GM12873 (cell line): ENCODE results near the gene RNF26.

Experiments used
- TF ChIP-seq, protein P1 (sequence below): IDR thresholded peaks from 2 replicates; pipeline ENCODE4 v1.5.1; 2012; ENCODE audit warnings: low read depth, mild to moderate bottlenecking, moderate library complexity, low read length, control low read depth; ENCODE audit not compliant: insufficient read depth; ENCODE audit errors: missing control alignments

RNF26 gene

DNA sequence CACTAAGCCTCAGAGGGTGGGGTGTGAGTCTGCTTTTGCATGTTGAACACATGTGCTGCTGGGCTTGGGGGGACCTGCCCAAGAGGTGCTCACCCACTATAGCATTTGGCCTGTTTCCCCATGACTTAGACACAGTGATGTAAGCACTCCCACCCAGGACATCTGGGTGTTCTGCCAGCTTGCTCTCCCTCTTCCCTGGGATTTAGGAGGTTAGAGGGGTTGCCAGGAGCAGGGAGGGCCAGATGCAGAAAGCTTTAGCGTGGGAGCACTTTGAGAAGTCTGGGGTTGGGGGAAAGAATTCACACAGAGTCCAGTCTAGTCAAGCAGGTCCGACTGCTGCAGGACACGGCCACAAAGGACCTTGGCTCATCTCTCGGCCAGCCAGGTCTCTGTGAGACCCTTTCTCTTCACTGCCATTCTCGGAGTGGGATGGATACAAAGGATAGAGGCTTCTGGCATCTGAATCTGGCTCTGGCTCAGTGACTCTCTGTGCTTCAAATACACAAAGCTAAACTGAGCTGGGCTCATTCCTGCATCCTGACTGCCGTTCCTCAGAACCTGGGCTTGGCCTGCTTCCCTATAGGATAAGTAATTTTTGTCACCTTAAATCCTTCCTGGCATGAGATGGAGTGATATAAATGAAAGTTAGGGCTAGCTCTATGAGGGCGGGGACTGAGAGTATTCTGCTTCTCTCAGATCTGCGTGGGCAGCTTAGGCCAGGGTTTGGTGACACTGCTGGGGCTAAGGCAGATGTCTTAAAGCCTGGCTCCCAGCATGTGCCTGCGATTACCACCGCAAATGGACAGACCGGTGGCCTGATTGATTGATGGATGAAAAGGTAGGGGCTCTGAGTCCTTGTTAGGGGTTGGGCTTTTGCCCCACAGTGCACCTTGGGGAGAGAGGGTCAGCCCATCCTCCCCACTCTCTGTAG is 32.6 kb downstream of the RNF26 start:
- TF ChIP-seq, protein P1, sequence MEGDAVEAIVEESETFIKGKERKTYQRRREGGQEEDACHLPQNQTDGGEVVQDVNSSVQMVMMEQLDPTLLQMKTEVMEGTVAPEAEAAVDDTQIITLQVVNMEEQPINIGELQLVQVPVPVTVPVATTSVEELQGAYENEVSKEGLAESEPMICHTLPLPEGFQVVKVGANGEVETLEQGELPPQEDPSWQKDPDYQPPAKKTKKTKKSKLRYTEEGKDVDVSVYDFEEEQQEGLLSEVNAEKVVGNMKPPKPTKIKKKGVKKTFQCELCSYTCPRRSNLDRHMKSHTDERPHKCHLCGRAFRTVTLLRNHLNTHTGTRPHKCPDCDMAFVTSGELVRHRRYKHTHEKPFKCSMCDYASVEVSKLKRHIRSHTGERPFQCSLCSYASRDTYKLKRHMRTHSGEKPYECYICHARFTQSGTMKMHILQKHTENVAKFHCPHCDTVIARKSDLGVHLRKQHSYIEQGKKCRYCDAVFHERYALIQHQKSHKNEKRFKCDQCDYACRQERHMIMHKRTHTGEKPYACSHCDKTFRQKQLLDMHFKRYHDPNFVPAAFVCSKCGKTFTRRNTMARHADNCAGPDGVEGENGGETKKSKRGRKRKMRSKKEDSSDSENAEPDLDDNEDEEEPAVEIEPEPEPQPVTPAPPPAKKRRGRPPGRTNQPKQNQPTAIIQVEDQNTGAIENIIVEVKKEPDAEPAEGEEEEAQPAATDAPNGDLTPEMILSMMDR: no peak

GRCh38 chr11:119367661-119368120 is 33.4 kb downstream of the RNF26 start:
- TF ChIP-seq, protein P1: no peak

- TF ChIP-seq, protein P1: no peak
These were observed 34.1 kb downstream of the RNF26 start for GRCh38 chr11:119368121-119369034.

DNA sequence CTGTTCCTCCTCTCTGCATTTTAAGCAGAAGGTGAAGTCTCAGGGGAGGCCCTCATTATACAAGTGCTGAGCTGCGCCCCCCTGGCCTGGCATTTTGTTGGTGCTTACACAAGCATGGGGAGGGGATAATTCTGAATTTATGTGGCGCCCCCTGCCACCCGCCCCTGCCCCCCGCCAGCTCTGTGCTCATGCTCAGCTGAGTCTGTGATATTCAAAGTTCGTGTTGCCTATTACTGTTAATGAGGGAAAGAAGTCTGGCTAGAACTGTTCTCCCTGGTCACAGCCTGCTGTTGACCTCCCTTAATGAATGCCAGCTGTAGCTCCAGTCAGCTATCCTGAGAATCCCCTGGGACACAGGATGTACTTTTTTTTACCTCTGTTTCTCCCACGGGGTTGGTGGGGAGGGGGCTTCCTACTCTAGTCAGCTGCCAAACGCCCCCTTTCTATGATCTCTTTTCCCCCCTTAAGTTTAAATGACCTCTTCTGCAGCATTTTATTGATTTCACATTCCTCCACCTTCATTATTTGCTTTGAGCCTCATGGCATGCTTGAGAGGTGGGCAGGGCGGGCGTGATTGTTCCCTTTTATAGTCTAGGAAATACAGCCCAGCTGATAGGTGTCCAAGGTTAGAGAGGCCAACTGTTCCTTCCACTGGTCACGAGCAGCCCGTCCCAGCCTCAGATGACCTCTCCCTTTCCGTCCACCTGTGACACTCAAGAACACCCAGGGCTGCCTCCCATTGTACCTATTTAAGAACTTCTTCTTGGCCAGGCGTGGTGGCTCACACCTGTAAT is 35.0 kb downstream of the RNF26 start:
- TF ChIP-seq, protein P1: no peak

DNA sequence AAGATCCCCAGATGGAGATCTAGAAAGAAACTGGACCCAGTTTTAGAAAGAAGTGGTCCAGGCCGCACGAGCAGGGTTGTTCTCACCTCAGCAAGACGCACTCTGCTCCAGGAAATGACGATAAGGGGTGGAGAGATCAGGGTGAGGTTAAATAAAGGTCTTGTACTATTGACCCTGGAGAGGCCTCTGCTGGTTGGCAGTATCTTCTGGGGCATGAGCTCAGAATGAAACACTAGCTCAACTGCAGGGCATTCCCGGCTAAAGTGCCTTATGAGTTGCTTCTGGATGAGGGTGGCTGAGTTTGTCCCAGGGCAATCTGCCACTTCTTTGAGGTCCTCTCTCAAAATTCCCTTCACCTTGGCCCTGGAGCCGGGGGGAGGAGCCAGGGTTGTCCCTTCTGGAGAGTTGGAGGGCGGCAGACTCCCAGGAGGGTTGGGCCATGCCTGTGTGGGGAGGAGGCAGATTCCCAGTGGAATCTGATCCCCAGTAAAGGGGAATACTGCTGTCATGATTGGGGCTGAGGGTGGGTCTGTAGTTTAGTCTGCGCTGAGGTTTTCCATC is 36.2 kb downstream of the RNF26 start:
- TF ChIP-seq, protein P1: no peak

DNA sequence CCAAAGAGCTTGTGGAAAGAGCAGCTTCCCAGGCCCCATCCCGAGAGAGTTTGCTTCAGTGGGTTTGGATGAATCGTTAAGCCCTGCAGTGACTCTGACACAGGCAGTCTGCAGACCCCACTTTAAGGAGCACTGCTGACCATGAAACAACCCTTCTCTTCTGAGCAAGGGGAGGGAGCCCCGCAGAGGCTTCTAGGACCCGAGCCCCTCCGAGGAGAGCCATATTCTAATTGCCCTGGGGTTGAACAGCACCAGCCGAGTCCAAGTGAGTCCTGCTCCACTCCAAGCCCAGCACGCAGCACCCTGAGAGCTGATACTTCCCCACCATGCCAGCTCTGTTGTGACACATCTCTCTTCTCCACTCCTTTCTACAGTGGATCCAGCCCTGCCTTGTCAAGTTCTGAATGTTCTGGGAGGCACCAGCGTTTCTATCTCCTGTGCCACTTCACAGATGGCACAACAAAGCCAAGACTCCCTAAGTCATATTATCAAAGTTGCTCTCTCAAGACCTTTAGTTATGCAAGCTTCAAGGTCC is 36.8 kb downstream of the RNF26 start:
- TF ChIP-seq, protein P1: no peak
